Measurements from ENCODE around the gene FANCD2OS.

GRCh38 chr3:10136426-10137005 lies 28.5 kb upstream of the FANCD2OS start:
- TF ChIP-seq POLR2A (IDR thresholded peaks at IDR 0.05) (no peak), CTCF (IDR thresholded peaks at IDR 0.05) (no peak), POLR2AphosphoS5 (IDR thresholded peaks at IDR 0.05) (no peak), EP300 (IDR thresholded peaks at IDR 0.05) (no peak)

Data from gastroesophageal sphincter (tissue), 3 donors.